Eye (tissue), 1 donor: ENCODE results near the gene RPL36AL.
"Not testable (repeated sequence)": the region's sequence is repeated elsewhere in the genome, so short reads cannot be mapped to it uniquely, and the experiment has no call there.

Source experiments
- DNase-seq: peaks from one replicate; pipeline ENCODE4 v3.0.0-alpha.2; 2015

RPL36AL gene

GRCh38 chr14:49617852-49618519, 2.4 kb downstream of the RPL36AL start:
- DNase-seq = no peak

GRCh38 chr14:49615776-49616175, 4.7 kb downstream of the RPL36AL start:
- DNase-seq = no peak

GRCh38 chr14:49614196-49614595, 6.2 kb downstream of the RPL36AL start:
- DNase-seq = no peak

- no peak for DNase-seq
Measured at GRCh38 chr14:49612671-49613070, 7.8 kb downstream of the RPL36AL start.

GRCh38 chr14:49612251-49612650, 8.2 kb downstream of the RPL36AL start:
- DNase-seq = no peak

- DNase-seq = no peak
Measured at GRCh38 chr14:49607583-49607982, 12.8 kb downstream of the RPL36AL start.

GRCh38 chr14:49598485-49599300, 21.7 kb downstream of the RPL36AL start, which contains the start of gene LRR1:
Gene LRR1 (plus strand): TSS chr14:49598940. CDS start chr14:49599021, 81 bp downstream.
- DNase-seq = peak; percentile 97

- DNase-seq = no peak
Measured at GRCh38 chr14:49598189-49598484, 22.3 kb downstream of the RPL36AL start.

GRCh38 chr14:49594347-49595091, 25.9 kb downstream of the RPL36AL start:
- DNase-seq = no peak

- DNase-seq = no peak
Measured at GRCh38 chr14:49593016-49593415, 27.4 kb downstream of the RPL36AL start.

GRCh38 chr14:49589387-49589786, 31.0 kb downstream of the RPL36AL start:
- no peak for DNase-seq

- DNase-seq = peak; percentile 95
Measured at GRCh38 chr14:49586673-49587460, 33.6 kb downstream of the RPL36AL start.

- DNase-seq = peak; percentile 100
Measured at GRCh38 chr14:49585803-49586672, 34.4 kb downstream of the RPL36AL start, which contains the start of gene RPS29. Gene RPS29 (minus strand): TSS chr14:49586380. CDS start chr14:49586346, 34 bp downstream.

- DNase-seq = not testable (repeated sequence)
Measured at GRCh38 chr14:49584981-49585640, 35.3 kb downstream of the RPL36AL start.

GRCh38 chr14:49584058-49584457, 36.4 kb downstream of the RPL36AL start:
- DNase-seq = no peak

- no peak for DNase-seq
Measured at GRCh38 chr14:49583629-49584028, 36.8 kb downstream of the RPL36AL start.

- no peak for DNase-seq
Measured at GRCh38 chr14:49582113-49582977, 38.1 kb downstream of the RPL36AL start.

- DNase-seq = no peak
Measured at GRCh38 chr14:49581209-49582112, 39.0 kb downstream of the RPL36AL start.

- DNase-seq = no peak
Measured at GRCh38 chr14:49579841-49580240, 40.6 kb downstream of the RPL36AL start.
